H9 (cell line): Measurements from ENCODE around the gene SLC36A2. TPM values are rescaled to one million over a fixed set of nuclear protein-coding genes. Genes with fewer than 3 reads are reported as not detected.

ENCODE experiments used
- DNase-seq: peaks from one replicate; pipeline ENCODE4 v3.0.0-alpha.2; 2017
- H2AFZ ChIP-seq: one replicate; pipeline ENCODE4 v1.6.1; 2013; ENCODE audit warnings: mild to moderate bottlenecking, low read length, control low read depth, moderate library complexity
- H2AK5ac ChIP-seq: 2 replicates; pipeline ENCODE4 v1.6.1; 2013; ENCODE audit warnings: low read length, control low read depth, mixed read lengths; ENCODE audit not compliant: insufficient read length
- H2BK120ac ChIP-seq: one replicate; pipeline ENCODE4 v1.6.1; 2013; ENCODE audit warnings: low read depth, mild to moderate bottlenecking, low read length, control low read depth, inconsistent platforms; ENCODE audit not compliant: poor library complexity, severe bottlenecking
- H2BK12ac ChIP-seq: 2 replicates; pipeline ENCODE4 v1.6.1; 2013; ENCODE audit warnings: low read length, control low read depth, mixed read lengths, low read depth; ENCODE audit not compliant: insufficient read length
- H2BK15ac ChIP-seq: 2 replicates; pipeline ENCODE4 v1.6.1; 2013; ENCODE audit warnings: low read depth, low read length, control low read depth
- H2BK20ac ChIP-seq: one replicate; pipeline ENCODE4 v1.6.1; 2013; ENCODE audit warnings: low read depth, mild to moderate bottlenecking, low read length, control low read depth, inconsistent platforms; ENCODE audit not compliant: poor library complexity, severe bottlenecking
- H2BK5ac ChIP-seq: 2 replicates; pipeline ENCODE4 v1.6.1; 2013; ENCODE audit warnings: low read length, control low read depth, mixed read lengths; ENCODE audit not compliant: insufficient read length
- H3K14ac ChIP-seq: 2 replicates; pipeline ENCODE4 v1.6.1; 2013; ENCODE audit warnings: low read length, control low read depth; ENCODE audit not compliant: insufficient read depth
- H3K18ac ChIP-seq: 2 replicates; pipeline ENCODE4 v1.6.1; 2013; ENCODE audit warnings: low read depth, mild to moderate bottlenecking, mixed read lengths, low read length, control low read depth; ENCODE audit not compliant: insufficient read length
- H3K23ac ChIP-seq: 2 replicates; pipeline ENCODE4 v1.6.1; 2013; ENCODE audit warnings: low read length, control low read depth, mixed read lengths, low read depth; ENCODE audit not compliant: insufficient read length
- H3K23me2 ChIP-seq: 2 replicates; pipeline ENCODE4 v1.6.1; 2013; ENCODE audit warnings: low read depth, mild to moderate bottlenecking, mixed read lengths, low read length, control low read depth; ENCODE audit not compliant: insufficient read length, poor library complexity, severe bottlenecking
- H3K27ac ChIP-seq: 2 replicates; pipeline ENCODE4 v1.5.1; 2013; ENCODE audit warnings: low read length, control low read depth, mixed read lengths, low read depth; ENCODE audit not compliant: insufficient read length
- H3K27me3 ChIP-seq: 2 replicates; pipeline ENCODE4 v1.6.1; 2013; ENCODE audit warnings: low read length, control low read depth, inconsistent platforms; ENCODE audit not compliant: insufficient read depth
- H3K4ac ChIP-seq: 2 replicates; pipeline ENCODE4 v1.6.1; 2013; ENCODE audit warnings: low read depth, mild to moderate bottlenecking, control low read depth, inconsistent platforms, low read length, moderate library complexity
- H3K4me1 ChIP-seq: 2 replicates; pipeline ENCODE4 v1.6.1; 2013; ENCODE audit warnings: low read length, control low read depth, inconsistent platforms; ENCODE audit not compliant: insufficient read depth
- H3K4me2 ChIP-seq: 2 replicates; pipeline ENCODE4 v1.6.1; 2013; ENCODE audit warnings: low read length, control low read depth, mixed read lengths; ENCODE audit not compliant: insufficient read length, insufficient read depth
- H3K56ac ChIP-seq: 2 replicates; pipeline ENCODE4 v1.6.1; 2013; ENCODE audit warnings: low read depth, mild to moderate bottlenecking, mixed read lengths, low read length, control low read depth; ENCODE audit not compliant: insufficient read length
- H3K79me1 ChIP-seq: 2 replicates; pipeline ENCODE4 v1.6.1; 2013; ENCODE audit warnings: low read depth, mild to moderate bottlenecking, moderate library complexity, low read length, control low read depth, inconsistent platforms; ENCODE audit not compliant: insufficient read depth, poor library complexity, severe bottlenecking
- H3K79me2 ChIP-seq: 2 replicates; pipeline ENCODE4 v1.6.1; 2013; ENCODE audit warnings: low read length, control low read depth, inconsistent platforms; ENCODE audit not compliant: insufficient read depth
- H3K9ac ChIP-seq: 2 replicates; pipeline ENCODE4 v1.6.1; 2013; ENCODE audit warnings: low read length, control low read depth, mixed read lengths; ENCODE audit not compliant: insufficient read length; ENCODE audit errors: extremely low read depth
- H3K9me3 ChIP-seq: one replicate; pipeline ENCODE4 v1.6.1; 2013; ENCODE audit warnings: low read depth, low read length, inconsistent platforms; ENCODE audit not compliant: control insufficient read depth
- H3T11ph ChIP-seq: one replicate; pipeline ENCODE4 v1.6.1; 2013; ENCODE audit warnings: mild to moderate bottlenecking, low read length, control low read depth, inconsistent platforms
- H4K20me1 ChIP-seq: one replicate; pipeline ENCODE4 v1.6.1; 2013; ENCODE audit not compliant: control insufficient read depth, insufficient read length, insufficient read depth
- H4K5ac ChIP-seq: 2 replicates; pipeline ENCODE4 v1.6.1; 2013; ENCODE audit warnings: low read depth, mild to moderate bottlenecking, mixed read lengths, low read length, control low read depth; ENCODE audit not compliant: insufficient read length
- H4K8ac ChIP-seq: replicated peaks from 2 replicates; pipeline ENCODE4 v1.6.1; 2013; ENCODE audit warnings: low read length, control low read depth, mixed read lengths, low read depth; ENCODE audit not compliant: insufficient read length
- H4K91ac ChIP-seq: 2 replicates; pipeline ENCODE4 v1.6.1; 2013; ENCODE audit warnings: low read depth, mild to moderate bottlenecking, moderate library complexity, mixed read lengths, low read length, control low read depth; ENCODE audit not compliant: insufficient read length
- H3K27ac Mint-ChIP-seq, 3 experiments: 2 replicates in 2 of 3; 3 replicates in 1 of 3; pipeline ENCODE4 v1.8.0; 2020 to 2021; ENCODE audit warnings: mixed read lengths in 3 of 3, mild to moderate bottlenecking in 1 of 3, moderate library complexity in 1 of 3
- H3K27me3 Mint-ChIP-seq: 2 replicates; pipeline ENCODE4 v1.8.0; 2021; ENCODE audit warnings: low read depth, mild to moderate bottlenecking, moderate library complexity, mixed read lengths
- H3K36me3 Mint-ChIP-seq, 3 experiments: 2 replicates in 2 of 3; 3 replicates in 1 of 3; pipeline ENCODE4 v1.8.0; 2020 to 2021; ENCODE audit warnings: low read depth in 3 of 3, mixed read lengths in 3 of 3; ENCODE audit not compliant: insufficient read depth in 1 of 3
- H3K4me1 Mint-ChIP-seq, 2 experiments: 2 replicates each; pipeline ENCODE4 v1.8.0; 2020; ENCODE audit warnings: mixed read lengths in 2 of 2
- H3K4me3 Mint-ChIP-seq, 2 experiments: 2 replicates in 1 of 2; 3 replicates in 1 of 2; pipeline ENCODE4 v1.8.0; 2020 to 2021; ENCODE audit warnings: mild to moderate bottlenecking in 2 of 2, mixed read lengths in 2 of 2, moderate library complexity in 1 of 2
- H3K9me3 Mint-ChIP-seq, 2 experiments: 2 replicates in 1 of 2; 3 replicates in 1 of 2; pipeline ENCODE4 v1.8.0; 2020; ENCODE audit warnings: mild to moderate bottlenecking in 2 of 2, mixed read lengths in 2 of 2, moderate library complexity in 1 of 2
- CTCF ChIP-seq: fragments of 200-600 bp; sonication (generic); conservative IDR thresholded peaks from 3 replicates; pipeline ENCODE4 v1.8.0; 2021; ENCODE audit warnings: antibody characterized with exemption, mild to moderate bottlenecking
- WGBS: extraction: QIAGEN DNeasy Blood & Tissue Kit; methylation state at CpG from one replicate; pipeline ENCODE4 v1.1.7; 2013; ENCODE audit warnings: missing lambda C conversion rate, low lambda C conversion rate, mixed read lengths; ENCODE audit not compliant: insufficient read length; ENCODE audit errors: extremely low coverage; 5-methylcytosine and 5-hydroxymethylcytosine counted together
- total RNA-seq: library from RNA; stranded (reverse); gene quantifications from 2 replicates; pipeline ENCODE4 v1.2.1, GENCODE V29; 2021

SLC36A2 gene
- total RNA-seq, 1 experiment from 2014 or later, result 0.15 TPM

- DNase-seq, result peak; percentile 43
- H3K4me2 ChIP-seq, result no peak overlapping the region
- H3K56ac ChIP-seq, result no peak overlapping the region
- H2BK15ac ChIP-seq, result no peak overlapping the region
- no peaks in the 10 kb centered on the region; a peak in 1 of 5 replicates for H3K9me3 Mint-ChIP-seq
- H3K23ac ChIP-seq, result no peak overlapping the region
- no peaks in the 10 kb centered on the region for H3K79me1 ChIP-seq
- H2BK120ac ChIP-seq, result no peak overlapping the region
- no CpG with 5 or more reads among the region's 8 CpGs for WGBS
- no peak overlapping the region for H2BK20ac ChIP-seq
- no peak overlapping the region for H3K27ac Mint-ChIP-seq
- H3K79me2 ChIP-seq, result no peaks in the 10 kb centered on the region
- no peaks in the 10 kb centered on the region for H3K27me3 ChIP-seq
- H3K14ac ChIP-seq, result no peak overlapping the region
- no peak overlapping the region for H2BK5ac ChIP-seq
- no peak overlapping the region for H4K91ac ChIP-seq
- no peaks in the 10 kb centered on the region for H4K20me1 ChIP-seq
- no peak overlapping the region for H3K18ac ChIP-seq
- no peak overlapping the region for H4K8ac ChIP-seq
- H3K4me3 Mint-ChIP-seq, result no peak overlapping the region
- H3K36me3 Mint-ChIP-seq, result no peaks in the 10 kb centered on the region
- no peak overlapping the region for H3K9ac ChIP-seq
- H3K27me3 Mint-ChIP-seq, result no peaks in the 10 kb centered on the region; the same call in 1 of the 2 replicates
- no peaks in the 10 kb centered on the region for H3K9me3 ChIP-seq
- no peak overlapping the region for H2AK5ac ChIP-seq
- H3K4me1 Mint-ChIP-seq, result peaks cover 10 to 13% of the 10 kb centered on the region in 2 experiments
- no peak overlapping the region for H2AFZ ChIP-seq
- peaks cover 6% of the 10 kb centered on the region; the same call in 1 of the 2 replicates for H3K4me1 ChIP-seq
- no peaks in the 10 kb centered on the region for H3K23me2 ChIP-seq
- H3T11ph ChIP-seq, result no peak overlapping the region
- H3K27ac ChIP-seq, result no peak overlapping the region
- no peak overlapping the region for H4K5ac ChIP-seq
- peak; percentile 76 for TF ChIP-seq CTCF
- no peak overlapping the region for H2BK12ac ChIP-seq
- no peak overlapping the region for H3K4ac ChIP-seq
Measured at GRCh38 chr5:151284392-151284967, 62.9 kb downstream of the SLC36A2 start.
